GM12872 (cell line): Measurements from ENCODE around the gene XYLT2.

ENCODE experiments used
- CTCF ChIP-seq: IDR thresholded peaks from 3 replicates; pipeline ENCODE4 v1.5.1; 2011; ENCODE audit warnings: low read depth, mild to moderate bottlenecking, low read length, moderate library complexity; ENCODE audit not compliant: insufficient read depth

The XYLT2 gene

GRCh38 chr17:50337956-50338355 lies 8.0 kb upstream of the XYLT2 start:
- no peak for TF ChIP-seq CTCF

GRCh38 chr17:50338645-50339044 lies 7.3 kb upstream of the XYLT2 start:
- TF ChIP-seq CTCF = no peak

GRCh38 chr17:50339381-50339780 lies 6.5 kb upstream of the XYLT2 start:
- TF ChIP-seq CTCF = no peak

- no peak for TF ChIP-seq CTCF
These were observed 1.1 kb upstream of the XYLT2 start for GRCh38 chr17:50344731-50345365.

- no peak for TF ChIP-seq CTCF
These were observed 589 bp downstream of the XYLT2 start for GRCh38 chr17:50346313-50347116.

GRCh38 chr17:50347117-50347893 lies 1.4 kb downstream of the XYLT2 start:
- no peak for TF ChIP-seq CTCF

GRCh38 chr17:50347894-50348291 lies 2.0 kb downstream of the XYLT2 start:
- no peak for TF ChIP-seq CTCF
